Neuronal stem cell (in vitro differentiated cells): ENCODE data around the gene PRPF18.

Experiments
- DNase-seq: peaks from one replicate; pipeline ENCODE4 v3.0.0-alpha.2; 2013; ENCODE audit warnings: low spot score
- H2AFZ ChIP-seq: one replicate; pipeline ENCODE4 v1.6.1; 2013; ENCODE audit warnings: mild to moderate bottlenecking, low read length, inconsistent platforms
- H2AK5ac ChIP-seq: 2 replicates; pipeline ENCODE4 v1.6.1; 2013; ENCODE audit warnings: low read depth, mild to moderate bottlenecking, inconsistent platforms, low read length, moderate library complexity, mixed read lengths
- H2BK120ac ChIP-seq: 2 replicates; pipeline ENCODE4 v1.6.1; 2013; ENCODE audit warnings: low read depth, mild to moderate bottlenecking, inconsistent platforms, low read length, moderate library complexity, mixed read lengths
- H2BK12ac ChIP-seq: one replicate; pipeline ENCODE4 v1.6.1; 2013; ENCODE audit warnings: low read length, inconsistent platforms
- H2BK15ac ChIP-seq: 2 replicates; pipeline ENCODE4 v1.6.1; 2013; ENCODE audit warnings: mild to moderate bottlenecking, low read length, inconsistent platforms, mixed read lengths
- H2BK5ac ChIP-seq: one replicate; pipeline ENCODE4 v1.6.1; 2013; ENCODE audit warnings: inconsistent platforms, mild to moderate bottlenecking, low read length, moderate library complexity
- H3K14ac ChIP-seq: one replicate; pipeline ENCODE4 v1.6.1; 2013; ENCODE audit warnings: low read length, inconsistent platforms
- H3K18ac ChIP-seq: 2 replicates; pipeline ENCODE4 v1.6.1; 2013; ENCODE audit warnings: low read length, inconsistent platforms
- H3K23ac ChIP-seq: 2 replicates; pipeline ENCODE4 v1.6.1; 2013; ENCODE audit warnings: low read depth, mild to moderate bottlenecking, mixed read lengths, low read length, inconsistent platforms; ENCODE audit not compliant: poor library complexity
- H3K27ac ChIP-seq: replicated peaks from 3 replicates; pipeline ENCODE4 v1.5.1; 2013; ENCODE audit warnings: low read length, inconsistent platforms
- H3K27me3 ChIP-seq, 3 experiments: 2 replicates each; pipeline ENCODE4 v1.6.1; 2013; ENCODE audit warnings: low read length in 3 of 3, mild to moderate bottlenecking in 2 of 3, inconsistent platforms in 1 of 3, low read depth in 1 of 3, mixed read lengths in 1 of 3, moderate library complexity in 1 of 3; ENCODE audit not compliant: control insufficient read depth in 3 of 3, insufficient read depth in 3 of 3
- H3K36me3 ChIP-seq, 2 donors: replicated peaks in 1 of 2; 2 replicates each; pipeline ENCODE4 v1.6.1; 2013; ENCODE audit warnings: low read length in 2 of 2; ENCODE audit not compliant: control insufficient read depth in 2 of 2, insufficient read depth in 2 of 2
- H3K4ac ChIP-seq: 2 replicates; pipeline ENCODE4 v1.6.1; 2013; ENCODE audit warnings: inconsistent platforms, mild to moderate bottlenecking, low read length, moderate library complexity
- H3K4me1 ChIP-seq, 2 donors: 1 replicate in 1 of 2; 2 replicates in 1 of 2; pipeline ENCODE4 v1.6.1; 2013; ENCODE audit warnings: low read length in 2 of 2, low read depth in 1 of 2; ENCODE audit not compliant: control insufficient read depth in 2 of 2, insufficient read depth in 1 of 2
- H3K4me2 ChIP-seq: one replicate; pipeline ENCODE4 v1.6.1; 2013; ENCODE audit warnings: mild to moderate bottlenecking, low read length, inconsistent platforms; ENCODE audit not compliant: insufficient read depth, poor library complexity, severe bottlenecking
- H3K4me3 ChIP-seq, 2 donors: 2 replicates each; pipeline ENCODE4 v1.5.1; 2013; ENCODE audit warnings: low read length in 2 of 2, mild to moderate bottlenecking in 2 of 2, inconsistent platforms in 1 of 2, moderate library complexity in 1 of 2
- H3K79me1 ChIP-seq: one replicate; pipeline ENCODE4 v1.6.1; 2013; ENCODE audit warnings: low read depth, mild to moderate bottlenecking, inconsistent platforms, low read length, moderate library complexity
- H3K9ac ChIP-seq: one replicate; pipeline ENCODE4 v1.6.1; 2013; ENCODE audit warnings: mild to moderate bottlenecking, low read depth, low read length, inconsistent platforms; ENCODE audit not compliant: poor library complexity
- H3K9me3 ChIP-seq, 2 donors: replicated peaks in 1 of 2; 2 replicates each; pipeline versions ENCODE3 to v1.6.1; 2013; ENCODE audit warnings: low read length in 2 of 2, mild to moderate bottlenecking in 2 of 2, inconsistent platforms in 1 of 2, low read depth in 1 of 2, mixed read lengths in 1 of 2, moderate library complexity in 1 of 2; ENCODE audit not compliant: control insufficient read depth in 2 of 2, insufficient read depth in 1 of 2
- H4K8ac ChIP-seq: one replicate; pipeline ENCODE4 v1.6.1; 2013; ENCODE audit warnings: low read depth, mild to moderate bottlenecking, inconsistent platforms, low read length, moderate library complexity
- H4K91ac ChIP-seq: one replicate; pipeline ENCODE4 v1.6.1; 2013; ENCODE audit warnings: low read length, low read depth, mild to moderate bottlenecking, inconsistent platforms; ENCODE audit not compliant: poor library complexity
- WGBS, 2 donors: extraction: QIAGEN DNeasy Blood & Tissue Kit; methylation state at CpG; one replicate each; pipeline ENCODE4 v1.1.7; 2013; ENCODE audit warnings: missing lambda C conversion rate in 2 of 2, mixed read lengths in 1 of 2; ENCODE audit not compliant: insufficient read length in 2 of 2, insufficient replicate concordance in 1 of 2; ENCODE audit errors: extremely low coverage in 2 of 2; 5-methylcytosine and 5-hydroxymethylcytosine counted together

PRPF18 gene

DNA sequence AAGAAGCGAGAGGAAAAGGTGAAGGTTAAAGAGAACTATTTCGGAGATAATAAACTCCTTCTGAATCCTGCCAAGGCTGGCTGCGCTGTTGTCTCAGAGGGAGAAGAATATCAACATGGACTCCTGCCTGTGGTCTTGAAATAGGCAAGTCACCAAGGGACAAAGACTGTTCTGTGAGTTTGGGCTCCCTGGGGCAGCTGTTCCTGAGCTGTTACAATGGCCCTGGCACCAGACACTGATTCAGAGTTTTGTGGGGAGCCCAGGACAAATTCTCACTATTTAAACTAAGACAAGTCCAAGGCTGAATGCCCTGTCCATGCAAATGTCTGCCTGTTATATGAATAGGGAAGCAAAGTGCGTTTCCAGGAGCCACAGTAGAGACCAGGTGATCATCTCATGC lies 81.4 kb downstream of the PRPF18 start:
- H3K23ac ChIP-seq, result no peak overlapping the region
- peaks cover 3 to 17% of the 10 kb centered on the region in 2 donors for H3K9me3 ChIP-seq
- no CpG with 5 or more reads among the region's 4 CpGs for WGBS, 2 donors
- H3K79me1 ChIP-seq, result peaks cover 2% of the 10 kb centered on the region
- no peaks in the 10 kb centered on the region for H3K27me3 ChIP-seq
- H2AFZ ChIP-seq, result no peak overlapping the region
- no peak overlapping the region for H3K4ac ChIP-seq
- H3K9ac ChIP-seq, result no peak overlapping the region
- H4K91ac ChIP-seq, result no peak overlapping the region
- H3K36me3 ChIP-seq, result peaks cover 24 to 97% of the 10 kb centered on the region in 2 donors
- H3K27ac ChIP-seq, result no peak overlapping the region
- no peak overlapping the region for H4K8ac ChIP-seq
- no peak overlapping the region for H3K18ac ChIP-seq
- no peak for DNase-seq
- no peak overlapping the region for H3K14ac ChIP-seq
- H2AK5ac ChIP-seq, result no peak overlapping the region
- no peak overlapping the region for H2BK12ac ChIP-seq
- H2BK15ac ChIP-seq, result no peak overlapping the region
- peaks cover 7 to 18% of the 10 kb centered on the region in 2 donors for H3K4me1 ChIP-seq
- H2BK5ac ChIP-seq, result no peak overlapping the region
- no peak overlapping the region for H3K4me3 ChIP-seq
- H3K4me2 ChIP-seq, result no peak overlapping the region
- no peak overlapping the region for H2BK120ac ChIP-seq

DNA sequence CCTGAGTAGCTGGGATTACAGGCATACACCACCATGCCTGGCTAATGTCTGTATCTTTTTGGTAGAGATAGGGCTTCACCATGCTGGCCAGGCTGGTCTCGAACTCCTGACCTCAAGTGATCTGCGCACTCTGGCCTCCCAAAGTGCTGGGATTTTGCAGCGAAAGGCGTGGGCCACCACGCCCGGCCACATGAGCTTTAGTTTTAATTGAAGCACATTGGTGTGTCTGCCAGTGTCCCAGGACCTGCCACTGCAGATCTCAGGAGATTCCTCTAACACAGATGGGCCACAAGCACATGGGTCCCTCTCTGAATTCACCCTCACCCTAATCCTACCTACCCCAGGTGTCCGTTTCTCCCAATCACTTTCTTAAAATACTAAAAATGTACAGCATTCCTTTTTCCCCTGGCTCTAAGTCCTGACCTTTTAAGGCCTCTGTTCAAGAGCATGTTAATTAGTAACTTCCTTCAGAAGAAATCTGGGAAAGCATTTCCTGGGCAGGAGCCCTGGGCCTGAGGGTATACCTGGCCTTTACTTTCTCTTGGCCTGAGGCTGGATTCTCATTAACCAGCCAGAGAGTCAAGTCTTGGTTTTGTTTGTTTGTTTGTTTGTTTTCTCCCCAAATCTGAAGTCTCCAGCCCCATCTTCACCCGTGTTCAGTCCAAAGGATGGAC lies 82.6 kb downstream of the PRPF18 start:
- Histone ChIP-seq H3K9me3 (peaks cover 3 to 17% of the 10 kb centered on the region in 2 donors), H2BK5ac (no peak overlapping the region), H3K27me3 (no peaks in the 10 kb centered on the region), H4K8ac (no peak overlapping the region), H2BK15ac (no peak overlapping the region), H3K18ac (peak overlapping the region; percentile 91), H3K23ac (no peak overlapping the region), H2BK120ac (no peak overlapping the region), H3K4me2 (no peak overlapping the region), H3K9ac (no peak overlapping the region), H4K91ac (no peak overlapping the region), H3K14ac (no peak overlapping the region), H3K4me3 (no peak overlapping the region), H3K4me1 (peaks cover 13 to 23% of the 10 kb centered on the region in 2 donors), H2AK5ac (no peak overlapping the region), H3K27ac (no peak overlapping the region), H2AFZ (no peak overlapping the region), H3K36me3 (peaks cover 20 to 96% of the 10 kb centered on the region in 2 donors), H3K79me1 (peaks cover 2% of the 10 kb centered on the region), H2BK12ac (peak overlapping the region; percentile 59), H3K4ac (no peak overlapping the region)
- DNase-seq, result no peak
- WGBS, 2 donors, result no CpG with 5 or more reads among the region's 8 CpGs

DNA sequence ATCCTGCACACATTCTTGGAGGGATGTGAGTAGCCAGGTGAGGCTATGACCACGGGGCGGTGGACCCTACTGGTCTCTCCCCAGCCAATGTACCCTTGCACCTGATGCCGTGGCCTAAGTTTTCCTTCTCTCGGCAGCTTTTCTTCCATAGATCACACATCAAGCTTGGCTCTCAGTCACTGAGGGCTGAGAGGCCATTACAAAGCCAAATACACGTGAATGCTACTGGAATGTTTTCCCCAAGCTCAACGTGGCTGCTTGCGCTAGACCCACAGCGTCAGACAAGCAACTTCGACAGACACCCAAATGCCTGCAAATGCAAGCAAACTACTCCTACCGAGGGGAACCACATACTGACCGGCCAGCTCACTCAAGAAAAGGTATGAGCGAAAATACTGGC lies 83.1 kb downstream of the PRPF18 start:
- no peak overlapping the region for H4K91ac ChIP-seq
- H3K36me3 ChIP-seq, result peaks cover 20 to 98% of the 10 kb centered on the region in 2 donors
- peak overlapping the region; percentile 59 for H2BK12ac ChIP-seq
- no peak for DNase-seq
- H3K18ac ChIP-seq, result peak overlapping the region; percentile 91
- peaks cover 2% of the 10 kb centered on the region for H3K79me1 ChIP-seq
- H2BK120ac ChIP-seq, result no peak overlapping the region
- H4K8ac ChIP-seq, result no peak overlapping the region
- no peak overlapping the region for H2AFZ ChIP-seq
- H3K27me3 ChIP-seq, result no peaks in the 10 kb centered on the region
- no peak overlapping the region for H3K4me2 ChIP-seq
- H3K27ac ChIP-seq, result no peak overlapping the region
- H2BK15ac ChIP-seq, result no peak overlapping the region
- no peak overlapping the region for H3K23ac ChIP-seq
- no peak overlapping the region for H3K9ac ChIP-seq
- WGBS, 2 donors, result no CpG with 5 or more reads among the region's 12 CpGs
- peaks cover 3 to 17% of the 10 kb centered on the region in 2 donors for H3K9me3 ChIP-seq
- H3K4ac ChIP-seq, result no peak overlapping the region
- H3K4me1 ChIP-seq, result peaks cover 13 to 23% of the 10 kb centered on the region in 2 donors
- no peak overlapping the region for H3K14ac ChIP-seq
- H2AK5ac ChIP-seq, result no peak overlapping the region
- no peak overlapping the region for H3K4me3 ChIP-seq
- H2BK5ac ChIP-seq, result no peak overlapping the region

DNA sequence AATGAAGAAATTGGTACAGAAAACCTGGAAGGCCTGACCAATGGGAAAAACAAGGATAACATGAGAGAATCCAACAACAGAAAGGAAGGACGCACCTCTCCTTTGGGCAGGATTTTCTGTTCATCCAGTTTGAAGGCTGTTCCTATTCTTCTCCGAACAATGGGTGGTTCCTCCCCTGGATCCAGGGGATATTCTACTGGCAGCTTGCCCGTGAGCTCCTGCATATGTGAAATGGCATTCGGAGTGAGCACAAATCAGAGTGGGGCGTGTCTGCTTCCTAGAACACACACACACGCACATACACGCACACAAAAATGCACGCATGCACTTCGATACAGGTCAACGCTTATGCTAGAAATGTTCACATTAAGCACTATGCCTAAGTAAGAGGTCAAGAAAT lies 83.5 kb downstream of the PRPF18 start:
- H3K79me1 ChIP-seq, result peaks cover 2% of the 10 kb centered on the region
- H3K4me3 ChIP-seq, result no peak overlapping the region
- no peak overlapping the region for H3K4me2 ChIP-seq
- H2BK120ac ChIP-seq, result no peak overlapping the region
- H3K36me3 ChIP-seq, result peaks cover 20 to 98% of the 10 kb centered on the region in 2 donors
- no CpG with 5 or more reads among the region's 10 CpGs for WGBS, 2 donors
- no peak overlapping the region for H4K8ac ChIP-seq
- no peaks in the 10 kb centered on the region for H3K27me3 ChIP-seq
- H3K9ac ChIP-seq, result no peak overlapping the region
- H3K9me3 ChIP-seq, result peaks cover 3 to 17% of the 10 kb centered on the region in 2 donors
- H2AFZ ChIP-seq, result no peak overlapping the region
- no peak overlapping the region for H2BK15ac ChIP-seq
- H2AK5ac ChIP-seq, result no peak overlapping the region
- peak overlapping the region; percentile 91 for H3K18ac ChIP-seq
- DNase-seq, result no peak
- no peak overlapping the region for H3K4ac ChIP-seq
- no peak overlapping the region for H3K27ac ChIP-seq
- no peak overlapping the region for H4K91ac ChIP-seq
- peaks cover 13 to 23% of the 10 kb centered on the region in 2 donors for H3K4me1 ChIP-seq
- no peak overlapping the region for H3K14ac ChIP-seq
- no peak overlapping the region for H2BK12ac ChIP-seq
- no peak overlapping the region for H2BK5ac ChIP-seq
- no peak overlapping the region for H3K23ac ChIP-seq
